Stimulated activated CD4-positive, alpha-beta T cell treated with anti-CD3 and anti-CD28 coated beads, Interleukin-1b, Interleukin-23, amount 100 ng/mL, for 4 hours (primary cell): ENCODE measurements around the gene SYPL1.

Source experiments
- DNase-seq, 2 donors: peaks; one replicate each; pipeline ENCODE4 v3.0.0-alpha.2; 2020; ENCODE audit warnings: low read depth in 2 of 2

Gene SYPL1

GRCh38 chr7:106092204-106092603 lies 19.9 kb downstream of the SYPL1 start:
- DNase-seq = no peak

DNA sequence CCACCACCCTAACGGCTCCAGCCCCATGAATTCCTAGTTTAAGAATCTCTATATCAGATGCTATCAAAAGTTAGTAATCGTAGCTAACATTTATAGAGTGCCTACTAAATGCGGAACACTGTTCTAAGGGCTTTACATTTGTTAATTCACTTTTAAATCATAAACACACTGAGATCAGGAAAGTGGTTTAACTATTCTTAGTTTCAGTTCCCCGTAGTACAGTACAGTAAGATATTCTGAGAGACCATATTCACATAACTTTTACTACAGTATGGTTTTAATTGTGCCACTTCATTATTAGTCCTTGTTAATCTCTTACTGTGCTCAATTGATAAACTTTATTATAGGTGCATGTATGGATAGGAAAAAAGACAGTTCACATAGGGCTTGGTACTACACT lies 22.5 kb downstream of the SYPL1 start:
- DNase-seq = no peak

DNA sequence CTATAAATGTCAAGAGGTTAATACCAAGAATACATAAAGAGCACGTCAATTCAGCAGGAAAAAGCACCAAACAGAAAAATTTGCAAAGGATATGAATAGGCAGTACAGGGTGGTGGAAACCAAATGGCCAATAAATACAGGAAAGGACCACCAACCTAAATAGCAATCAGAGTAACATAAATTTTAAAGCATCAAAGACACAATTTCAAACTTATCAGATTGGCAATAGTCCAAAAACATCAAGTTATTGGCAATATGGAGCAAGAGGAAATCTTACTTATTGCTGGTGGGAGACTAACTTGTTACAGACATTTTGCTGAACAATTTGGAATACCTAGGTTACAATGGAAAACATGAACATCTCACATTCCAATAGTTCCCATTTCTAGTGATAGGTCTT lies 24.1 kb downstream of the SYPL1 start:
- no peak for DNase-seq

- no peak for DNase-seq
Observed at GRCh38 chr7:106086062-106086461, 26.1 kb downstream of the SYPL1 start.

DNA sequence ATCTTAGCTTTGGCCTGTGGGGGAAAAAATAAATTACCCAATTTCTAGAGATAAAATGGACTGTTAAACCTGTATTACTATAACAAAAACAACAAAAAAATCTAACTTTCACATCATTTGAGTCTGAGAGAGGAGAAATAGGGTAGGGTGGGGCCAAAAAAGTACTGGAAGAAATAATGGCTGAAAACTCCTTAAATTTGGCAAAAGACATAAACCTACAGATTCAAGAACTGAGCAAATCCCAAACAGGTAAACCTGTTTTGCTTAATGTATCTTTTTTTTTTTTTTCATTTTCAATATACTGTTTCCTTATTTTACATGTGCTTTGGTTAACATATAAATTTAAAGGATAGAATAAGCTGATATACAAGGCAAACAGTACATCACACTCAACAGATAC lies 27.1 kb downstream of the SYPL1 start:
- no peak for DNase-seq

GRCh38 chr7:106083717-106084116 lies 28.4 kb downstream of the SYPL1 start:
- DNase-seq = no peak

DNA sequence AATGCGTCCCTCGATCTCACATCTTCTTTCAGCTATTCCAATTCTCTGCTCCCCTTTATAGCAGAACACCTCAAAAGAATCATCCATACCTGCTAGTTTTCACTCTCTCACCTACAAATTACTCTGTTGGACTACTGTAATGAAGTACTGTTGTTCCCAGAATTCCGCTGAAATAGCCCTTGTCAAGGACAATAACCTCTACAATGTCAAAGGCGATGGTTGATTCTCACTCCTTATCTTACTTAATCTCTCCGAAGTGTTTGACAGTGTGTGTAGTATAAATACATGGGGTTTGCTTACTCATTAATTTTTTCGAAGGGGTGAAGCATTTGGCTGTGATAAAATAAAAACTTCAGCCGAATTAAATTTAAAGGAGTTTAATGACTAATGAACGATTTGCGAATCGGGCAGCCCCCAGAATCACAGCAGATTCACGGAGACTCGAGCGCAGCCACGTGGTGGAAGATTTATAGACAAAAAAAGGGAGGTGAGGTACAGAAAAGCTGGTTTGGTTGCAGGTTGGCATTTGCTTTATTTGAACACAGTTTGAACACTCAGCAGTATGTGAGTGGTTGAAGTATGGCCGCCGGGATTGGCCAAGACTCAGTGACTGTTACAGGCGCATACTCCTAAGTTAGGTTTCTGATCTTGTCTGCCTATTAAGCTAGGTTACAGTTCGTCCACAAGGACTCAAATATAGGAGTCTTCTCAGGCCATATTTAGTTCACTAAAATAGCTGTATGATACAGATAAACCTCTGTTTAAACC lies 29.8 kb downstream of the SYPL1 start:
- no peak for DNase-seq

DNA sequence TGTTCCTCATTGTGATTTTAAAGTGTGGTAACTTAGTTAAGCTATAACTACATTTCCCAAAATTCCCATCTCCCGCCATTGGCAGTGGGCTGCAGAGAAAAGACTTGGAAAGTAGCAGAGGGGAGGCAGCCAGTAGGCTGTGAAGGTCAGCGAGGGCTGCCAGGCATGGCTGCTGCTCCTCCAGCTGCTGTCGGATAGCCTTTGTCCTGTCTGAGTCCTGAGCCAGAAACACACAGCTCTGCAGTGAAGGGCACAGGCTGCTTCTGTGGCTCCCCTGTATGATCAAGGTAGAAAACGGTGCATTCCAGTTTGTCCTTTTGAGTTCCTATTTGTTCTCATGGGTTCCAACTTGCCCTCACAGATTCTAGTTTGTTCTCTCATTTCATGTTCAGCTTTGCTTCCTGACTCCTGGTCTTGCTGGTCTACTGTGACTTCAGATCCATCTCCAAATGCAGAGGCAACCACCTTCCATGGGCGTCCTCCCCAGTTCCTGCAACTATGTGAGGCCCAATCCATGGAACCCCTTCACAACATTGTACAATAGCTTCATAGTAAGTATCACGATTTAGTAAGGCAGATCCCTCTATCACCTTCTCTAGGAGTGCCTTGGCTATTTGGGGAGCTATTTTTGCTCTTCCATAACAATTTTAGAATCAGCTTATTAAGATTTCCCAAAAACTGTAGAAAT lies 31.7 kb downstream of the SYPL1 start:
- no peak for DNase-seq

- no peak for DNase-seq
Observed at GRCh38 chr7:106076537-106076936, 35.6 kb downstream of the SYPL1 start.

DNA sequence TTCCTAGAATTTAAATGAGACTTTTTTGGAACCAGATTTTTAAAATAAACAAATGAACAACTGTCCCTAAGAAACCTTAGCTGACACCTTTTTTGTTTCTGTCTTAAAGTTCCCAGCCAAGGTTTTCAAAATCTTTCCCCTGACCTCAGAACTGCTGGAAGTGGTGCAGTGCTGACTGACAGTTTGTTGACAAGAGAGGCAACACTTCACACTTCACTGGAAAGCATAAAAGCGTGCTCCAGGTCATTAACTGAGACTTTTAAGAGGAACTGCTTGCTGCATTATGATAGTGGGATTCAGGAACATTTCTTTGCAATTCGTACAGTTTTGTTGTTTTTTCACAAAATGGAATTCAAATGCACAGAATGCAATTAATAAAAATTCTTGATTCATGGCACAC lies 36.2 kb downstream of the SYPL1 start:
- DNase-seq = no peak

DNA sequence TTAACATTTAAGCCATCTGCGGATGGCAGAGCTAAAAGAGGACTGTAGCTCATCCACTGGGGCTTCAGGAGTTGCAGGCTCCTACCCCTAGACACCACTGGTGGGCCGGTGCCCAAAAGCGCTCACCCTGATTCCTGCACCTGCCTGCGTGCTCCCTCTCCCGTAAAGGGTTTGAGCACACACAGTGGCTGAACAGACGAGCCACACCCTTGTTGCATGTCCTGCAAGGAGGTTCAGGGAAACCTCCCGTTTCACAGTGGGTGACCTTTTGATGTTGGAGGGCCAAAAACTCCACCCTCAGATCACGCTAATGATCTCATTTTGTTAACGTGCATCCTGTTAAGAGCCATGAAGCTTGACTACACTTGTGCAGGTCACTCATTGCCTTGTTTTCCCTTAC lies 37.9 kb downstream of the SYPL1 start:
- DNase-seq = no peak

- DNase-seq = no peak
Observed at GRCh38 chr7:106073701-106074100, 38.4 kb downstream of the SYPL1 start.

- DNase-seq = no peak
Observed at GRCh38 chr7:106072715-106073091, 39.4 kb downstream of the SYPL1 start.

DNA sequence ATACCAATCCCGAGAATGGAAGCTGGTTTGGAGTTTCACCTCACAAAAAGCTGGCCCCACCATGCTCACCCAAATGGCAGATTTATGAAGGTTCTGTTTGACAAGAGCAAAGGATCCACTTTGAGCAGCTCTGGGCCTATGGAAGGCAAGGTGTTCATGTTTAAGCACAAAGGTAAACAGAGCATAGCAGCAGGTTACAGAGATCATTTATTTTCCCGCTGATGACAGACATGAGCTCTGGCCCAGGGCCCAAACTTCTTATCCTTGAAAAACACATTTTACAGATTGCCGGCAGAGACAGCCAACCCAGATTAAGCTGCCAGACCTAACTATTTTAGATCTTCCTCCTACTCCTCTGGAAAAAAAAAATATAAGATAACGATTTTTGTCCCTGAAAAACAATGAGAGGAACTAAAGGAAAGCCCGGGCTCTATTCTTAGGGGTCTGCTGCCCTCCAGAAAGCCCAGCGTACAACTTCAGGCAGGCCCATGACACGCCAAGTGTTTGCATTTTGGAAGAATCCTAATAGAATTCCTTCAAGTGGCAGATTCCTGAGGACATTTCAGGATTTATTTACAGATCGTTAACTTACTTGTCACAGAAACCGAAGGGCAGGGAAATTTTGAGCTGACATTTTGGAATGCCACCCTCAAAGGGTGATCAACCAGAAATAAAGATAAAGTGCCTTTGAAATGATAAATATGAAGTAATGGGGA lies 40.0 kb downstream of the SYPL1 start:
- no peak for DNase-seq

- peak; percentile 12 to 13 for DNase-seq
Observed at GRCh38 chr7:106071356-106071998, 40.6 kb downstream of the SYPL1 start.

GRCh38 chr7:106070567-106071254 lies 41.4 kb downstream of the SYPL1 start:
- DNase-seq = no peak

- DNase-seq = no peak
Observed at GRCh38 chr7:106070201-106070551, 41.9 kb downstream of the SYPL1 start.

GRCh38 chr7:106069471-106070200 lies 42.5 kb downstream of the SYPL1 start:
- DNase-seq = no peak

- DNase-seq = no peak
Observed at GRCh38 chr7:106068986-106069385, 43.1 kb downstream of the SYPL1 start.

GRCh38 chr7:106068538-106068961 lies 43.6 kb downstream of the SYPL1 start:
- DNase-seq = no peak

DNA sequence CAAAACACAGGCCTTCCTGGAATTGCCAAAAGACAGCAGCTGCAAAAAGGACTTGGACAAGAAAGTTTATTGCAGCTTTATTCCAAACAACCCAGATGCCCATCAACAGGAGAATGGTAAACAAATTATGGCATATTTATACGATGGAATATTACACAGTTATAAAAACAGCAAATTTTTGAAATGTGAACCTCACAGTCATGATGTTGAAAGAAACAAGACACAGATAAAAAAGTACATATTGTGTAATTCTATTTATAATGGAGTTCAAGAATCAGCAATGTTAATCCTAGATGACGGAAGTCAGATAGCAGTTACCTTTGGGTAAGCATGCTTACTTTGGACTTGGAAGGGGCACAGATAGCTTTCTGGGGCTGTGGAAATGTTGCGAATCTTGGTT lies 44.4 kb downstream of the SYPL1 start:
- no peak for DNase-seq
